ENCODE results near the gene ICAM2.

Gene ICAM2

GRCh38 chr17:63998721-63999679 is 21.4 kb downstream of the ICAM2 start:
- TF ChIP-seq, protein P1, sequence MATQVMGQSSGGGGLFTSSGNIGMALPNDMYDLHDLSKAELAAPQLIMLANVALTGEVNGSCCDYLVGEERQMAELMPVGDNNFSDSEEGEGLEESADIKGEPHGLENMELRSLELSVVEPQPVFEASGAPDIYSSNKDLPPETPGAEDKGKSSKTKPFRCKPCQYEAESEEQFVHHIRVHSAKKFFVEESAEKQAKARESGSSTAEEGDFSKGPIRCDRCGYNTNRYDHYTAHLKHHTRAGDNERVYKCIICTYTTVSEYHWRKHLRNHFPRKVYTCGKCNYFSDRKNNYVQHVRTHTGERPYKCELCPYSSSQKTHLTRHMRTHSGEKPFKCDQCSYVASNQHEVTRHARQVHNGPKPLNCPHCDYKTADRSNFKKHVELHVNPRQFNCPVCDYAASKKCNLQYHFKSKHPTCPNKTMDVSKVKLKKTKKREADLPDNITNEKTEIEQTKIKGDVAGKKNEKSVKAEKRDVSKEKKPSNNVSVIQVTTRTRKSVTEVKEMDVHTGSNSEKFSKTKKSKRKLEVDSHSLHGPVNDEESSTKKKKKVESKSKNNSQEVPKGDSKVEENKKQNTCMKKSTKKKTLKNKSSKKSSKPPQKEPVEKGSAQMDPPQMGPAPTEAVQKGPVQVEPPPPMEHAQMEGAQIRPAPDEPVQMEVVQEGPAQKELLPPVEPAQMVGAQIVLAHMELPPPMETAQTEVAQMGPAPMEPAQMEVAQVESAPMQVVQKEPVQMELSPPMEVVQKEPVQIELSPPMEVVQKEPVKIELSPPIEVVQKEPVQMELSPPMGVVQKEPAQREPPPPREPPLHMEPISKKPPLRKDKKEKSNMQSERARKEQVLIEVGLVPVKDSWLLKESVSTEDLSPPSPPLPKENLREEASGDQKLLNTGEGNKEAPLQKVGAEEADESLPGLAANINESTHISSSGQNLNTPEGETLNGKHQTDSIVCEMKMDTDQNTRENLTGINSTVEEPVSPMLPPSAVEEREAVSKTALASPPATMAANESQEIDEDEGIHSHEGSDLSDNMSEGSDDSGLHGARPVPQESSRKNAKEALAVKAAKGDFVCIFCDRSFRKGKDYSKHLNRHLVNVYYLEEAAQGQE (IDR thresholded peaks at IDR 0.05; ENCODE audit: insufficient read depth in 1 of 2, low read depth in 2 of 2, low read length in 2 of 2): no peak
- no peak for TF ChIP-seq POLR2AphosphoS5 (IDR thresholded peaks at IDR 0.05; ENCODE audit: low read depth, low read length)
- TF ChIP-seq FOXP2 (optimal IDR thresholded peaks at IDR 0.05; ENCODE audit: borderline replicate concordance, extremely low read depth, extremely low read length, insufficient read depth): no peak
- TF ChIP-seq TAF1 (IDR thresholded peaks at IDR 0.05; ENCODE audit: borderline replicate concordance, insufficient read depth, low read length): no peak
- no peak for TF ChIP-seq SIN3A (IDR thresholded peaks at IDR 0.05; ENCODE audit: borderline replicate concordance, insufficient read depth, low read length)

DNA sequence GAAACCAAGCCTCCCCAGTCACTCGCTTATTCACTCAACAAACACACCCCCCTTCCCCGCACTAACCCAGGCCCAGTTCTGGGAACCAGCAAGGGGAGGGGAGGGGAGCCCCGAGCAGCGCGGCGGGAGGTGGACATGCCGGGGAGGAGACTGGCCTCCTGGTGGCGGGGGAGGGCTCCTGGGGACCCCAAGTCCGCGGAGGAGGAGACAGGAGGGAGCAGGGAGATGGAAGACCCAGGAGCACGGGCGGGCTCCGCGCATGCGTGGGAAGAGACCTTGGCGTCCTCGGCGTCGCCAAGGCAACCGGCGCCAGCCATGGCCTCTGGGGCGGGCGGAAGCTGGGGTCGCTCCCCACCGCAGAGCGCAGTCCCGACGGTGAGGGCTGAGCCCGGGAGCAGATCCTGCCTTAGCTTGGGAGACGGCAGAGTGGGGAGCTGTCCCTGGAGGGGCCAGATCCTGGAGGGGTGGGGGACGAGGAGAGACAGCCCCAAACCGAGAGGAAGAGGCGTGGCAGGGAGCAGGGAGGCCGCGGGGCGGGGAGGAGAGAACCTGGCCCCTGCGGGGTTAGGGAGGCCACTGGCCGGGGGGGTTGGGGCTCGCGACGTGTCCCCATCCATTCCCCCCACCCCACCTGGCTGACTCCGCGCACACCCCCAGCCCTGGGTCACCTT is 22.2 kb downstream of the ICAM2 start, which contains the start of gene PRR29:
Gene PRR29 (plus strand): TSS at position 302 of the 671 bp plus-strand sequence. CDS start 14 bp downstream, at position 316.
- TF ChIP-seq FOXP2 (optimal IDR thresholded peaks at IDR 0.05; ENCODE audit: borderline replicate concordance, extremely low read depth, extremely low read length, insufficient read depth): no peak
- TF ChIP-seq SIN3A (IDR thresholded peaks at IDR 0.05; ENCODE audit: borderline replicate concordance, insufficient read depth, low read length): no peak
- TF ChIP-seq, protein P1 (IDR thresholded peaks at IDR 0.05; ENCODE audit: insufficient read depth in 1 of 2, low read depth in 2 of 2, low read length in 2 of 2): no peak
- no peak for TF ChIP-seq POLR2AphosphoS5 (IDR thresholded peaks at IDR 0.05; ENCODE audit: low read depth, low read length)
- TF ChIP-seq TAF1 (IDR thresholded peaks at IDR 0.05; ENCODE audit: borderline replicate concordance, insufficient read depth, low read length): no peak

GRCh38 chr17:63997341-63998048 is 22.9 kb downstream of the ICAM2 start:
- TF ChIP-seq POLR2AphosphoS5 (IDR thresholded peaks at IDR 0.05; ENCODE audit: low read depth, low read length) (no peak), TAF1 (IDR thresholded peaks at IDR 0.05; ENCODE audit: borderline replicate concordance, insufficient read depth, low read length) (no peak), FOXP2 (optimal IDR thresholded peaks at IDR 0.05; ENCODE audit: borderline replicate concordance, extremely low read depth, extremely low read length, insufficient read depth) (no peak), SIN3A (IDR thresholded peaks at IDR 0.05; ENCODE audit: borderline replicate concordance, insufficient read depth, low read length) (no peak)
- TF ChIP-seq, protein P1 (IDR thresholded peaks at IDR 0.05; ENCODE audit: insufficient read depth in 1 of 2, low read depth in 2 of 2, low read length in 2 of 2): no peak

- TF ChIP-seq, protein P1 (IDR thresholded peaks at IDR 0.05; ENCODE audit: insufficient read depth in 1 of 2, low read depth in 2 of 2, low read length in 2 of 2): no peak
- TF ChIP-seq TAF1 (IDR thresholded peaks at IDR 0.05; ENCODE audit: borderline replicate concordance, insufficient read depth, low read length) (no peak), FOXP2 (optimal IDR thresholded peaks at IDR 0.05; ENCODE audit: borderline replicate concordance, extremely low read depth, extremely low read length, insufficient read depth) (no peak), SIN3A (IDR thresholded peaks at IDR 0.05; ENCODE audit: borderline replicate concordance, insufficient read depth, low read length) (no peak), POLR2AphosphoS5 (IDR thresholded peaks at IDR 0.05; ENCODE audit: low read depth, low read length) (no peak)
These were observed 23.8 kb downstream of the ICAM2 start for GRCh38 chr17:63996430-63997182.
